Astrocyte (in vitro differentiated cells and primary cell): Measurements from ENCODE around the gene TMEM161A.

Experiments
- EZH2 ChIP-seq: IDR thresholded peaks from 2 replicates; pipeline ENCODE4 v1.6.1; 2012; ENCODE audit warnings: mild to moderate bottlenecking, low read length, inconsistent platforms; ENCODE audit not compliant: insufficient read depth
- TF ChIP-seq, protein P1 (sequence below): IDR thresholded peaks from 2 replicates; pipeline ENCODE4 v1.5.1; 2011; ENCODE audit warnings: low read depth, mild to moderate bottlenecking, inconsistent platforms, low read length, moderate library complexity; ENCODE audit not compliant: insufficient read depth

DNA sequence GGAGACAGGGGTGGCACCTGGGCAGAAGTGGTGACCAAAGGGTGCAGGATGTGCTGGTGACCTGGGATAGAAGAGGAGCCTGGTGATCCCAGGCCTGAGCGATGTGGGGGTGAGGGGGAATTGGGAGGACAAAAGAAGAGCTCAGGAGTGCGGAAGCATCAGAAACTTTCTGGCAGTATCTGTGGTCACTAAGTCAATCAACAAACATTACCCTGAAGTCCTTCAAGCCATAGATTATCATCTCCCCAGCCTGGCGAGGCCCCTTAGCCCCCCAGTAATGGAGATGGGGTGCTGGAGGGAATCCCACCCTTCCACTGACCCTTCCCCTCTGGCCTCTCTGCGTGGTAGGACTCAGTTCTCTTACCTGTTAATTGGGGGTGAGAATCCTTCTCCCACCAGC, 21.3 kb upstream of the TMEM161A start:
- no peak for TF ChIP-seq EZH2
- TF ChIP-seq, protein P1, sequence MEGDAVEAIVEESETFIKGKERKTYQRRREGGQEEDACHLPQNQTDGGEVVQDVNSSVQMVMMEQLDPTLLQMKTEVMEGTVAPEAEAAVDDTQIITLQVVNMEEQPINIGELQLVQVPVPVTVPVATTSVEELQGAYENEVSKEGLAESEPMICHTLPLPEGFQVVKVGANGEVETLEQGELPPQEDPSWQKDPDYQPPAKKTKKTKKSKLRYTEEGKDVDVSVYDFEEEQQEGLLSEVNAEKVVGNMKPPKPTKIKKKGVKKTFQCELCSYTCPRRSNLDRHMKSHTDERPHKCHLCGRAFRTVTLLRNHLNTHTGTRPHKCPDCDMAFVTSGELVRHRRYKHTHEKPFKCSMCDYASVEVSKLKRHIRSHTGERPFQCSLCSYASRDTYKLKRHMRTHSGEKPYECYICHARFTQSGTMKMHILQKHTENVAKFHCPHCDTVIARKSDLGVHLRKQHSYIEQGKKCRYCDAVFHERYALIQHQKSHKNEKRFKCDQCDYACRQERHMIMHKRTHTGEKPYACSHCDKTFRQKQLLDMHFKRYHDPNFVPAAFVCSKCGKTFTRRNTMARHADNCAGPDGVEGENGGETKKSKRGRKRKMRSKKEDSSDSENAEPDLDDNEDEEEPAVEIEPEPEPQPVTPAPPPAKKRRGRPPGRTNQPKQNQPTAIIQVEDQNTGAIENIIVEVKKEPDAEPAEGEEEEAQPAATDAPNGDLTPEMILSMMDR = no peak
